ENCODE measurements around the gene PEG3. TPM values are rescaled to one million over a fixed set of nuclear protein-coding genes. Genes with fewer than 3 reads are reported as not detected.

Gene PEG3
- total and polyA plus RNA-seq, 8 donors: 0.72 to 38.2 (median 2.0) TPM

DNA sequence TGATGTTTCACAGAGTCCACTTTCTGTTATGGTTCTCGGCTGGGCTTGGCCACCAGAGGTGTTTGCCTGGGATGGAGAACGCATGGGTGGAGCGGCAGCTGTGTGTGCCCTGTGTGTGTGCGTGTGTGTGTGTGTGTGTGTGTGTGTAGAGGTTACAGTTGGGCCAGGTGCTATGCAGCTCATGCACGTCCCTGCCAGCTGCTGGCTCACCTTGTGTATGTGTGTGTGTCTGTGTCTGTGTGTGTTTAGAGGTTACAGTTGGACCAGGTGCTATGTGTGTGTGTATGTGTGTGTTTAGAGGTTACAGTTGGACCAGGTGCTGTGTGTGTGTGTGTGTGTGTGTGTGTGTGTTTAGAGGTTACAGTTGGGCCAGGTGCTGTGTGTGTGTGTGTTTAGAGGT, 33.0 kb upstream of the PEG3 start:
- DNase-seq: no peak
- Histone ChIP-seq H3K4me3 (no peak overlapping the region), H3K27ac (no peak overlapping the region), H3K27me3 (no peaks in the 10 kb centered on the region), H3K36me3 (no peaks in the 10 kb centered on the region), H3K9me3 (peaks cover 7 to 85% (median 47%) of the 10 kb centered on the region in 4 donors), H3K4me1 (no peaks in the 10 kb centered on the region)
- WGBS, 5 donors: 68 to 92% (median 80%) methylated on average over 5 of the region's 5 CpGs
- intact Hi-C loops (cut with DNase I; ENCODE audit: low total_unique reads): no loop called here
- TF ChIP-seq POLR2A (IDR thresholded peaks at IDR 0.05) (no peak), POLR2AphosphoS5 (IDR thresholded peaks at IDR 0.05) (no peak), EP300 (IDR thresholded peaks at IDR 0.05) (no peak)
- TF ChIP-seq, protein P1, sequence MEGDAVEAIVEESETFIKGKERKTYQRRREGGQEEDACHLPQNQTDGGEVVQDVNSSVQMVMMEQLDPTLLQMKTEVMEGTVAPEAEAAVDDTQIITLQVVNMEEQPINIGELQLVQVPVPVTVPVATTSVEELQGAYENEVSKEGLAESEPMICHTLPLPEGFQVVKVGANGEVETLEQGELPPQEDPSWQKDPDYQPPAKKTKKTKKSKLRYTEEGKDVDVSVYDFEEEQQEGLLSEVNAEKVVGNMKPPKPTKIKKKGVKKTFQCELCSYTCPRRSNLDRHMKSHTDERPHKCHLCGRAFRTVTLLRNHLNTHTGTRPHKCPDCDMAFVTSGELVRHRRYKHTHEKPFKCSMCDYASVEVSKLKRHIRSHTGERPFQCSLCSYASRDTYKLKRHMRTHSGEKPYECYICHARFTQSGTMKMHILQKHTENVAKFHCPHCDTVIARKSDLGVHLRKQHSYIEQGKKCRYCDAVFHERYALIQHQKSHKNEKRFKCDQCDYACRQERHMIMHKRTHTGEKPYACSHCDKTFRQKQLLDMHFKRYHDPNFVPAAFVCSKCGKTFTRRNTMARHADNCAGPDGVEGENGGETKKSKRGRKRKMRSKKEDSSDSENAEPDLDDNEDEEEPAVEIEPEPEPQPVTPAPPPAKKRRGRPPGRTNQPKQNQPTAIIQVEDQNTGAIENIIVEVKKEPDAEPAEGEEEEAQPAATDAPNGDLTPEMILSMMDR (IDR thresholded peaks at IDR 0.05): no peak

DNA sequence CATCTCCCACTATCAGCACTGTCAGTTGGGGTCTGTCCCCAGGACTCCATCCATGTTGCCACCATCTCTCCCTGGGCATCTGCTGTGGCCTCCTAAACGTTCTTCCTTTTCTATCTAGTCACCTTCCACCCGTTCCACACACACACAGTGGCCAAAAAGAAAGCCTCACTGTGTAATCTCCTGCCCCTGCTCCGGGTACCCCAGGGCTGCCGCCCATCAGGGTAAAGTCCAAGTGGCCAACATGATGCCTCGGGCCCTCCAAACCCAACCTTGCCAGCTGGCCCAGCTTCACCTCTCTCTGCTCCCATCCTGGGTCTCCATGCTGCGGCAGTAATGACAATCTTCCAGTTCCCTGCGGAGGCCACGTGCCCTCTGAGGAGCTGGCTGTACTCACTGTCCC, 29.4 kb upstream of the PEG3 start:
- Histone ChIP-seq H3K27me3 (no peaks in the 10 kb centered on the region), H3K9me3 (peaks cover 7 to 78% (median 39%) of the 10 kb centered on the region in 4 donors), H3K27ac (no peak overlapping the region), H3K4me1 (no peaks in the 10 kb centered on the region), H3K4me3 (no peak overlapping the region), H3K36me3 (no peaks in the 10 kb centered on the region)
- 75 to 86% (median 81%) methylated on average over 8 of the region's 8 CpGs for WGBS, 5 donors
- TF ChIP-seq POLR2AphosphoS5 (IDR thresholded peaks at IDR 0.05) (no peak), EP300 (IDR thresholded peaks at IDR 0.05) (no peak), POLR2A (IDR thresholded peaks at IDR 0.05) (no peak)
- TF ChIP-seq, protein P1 (IDR thresholded peaks at IDR 0.05): no peak
- no peak for DNase-seq
- intact Hi-C loops (cut with DNase I; ENCODE audit: low total_unique reads): no loop called here

DNA sequence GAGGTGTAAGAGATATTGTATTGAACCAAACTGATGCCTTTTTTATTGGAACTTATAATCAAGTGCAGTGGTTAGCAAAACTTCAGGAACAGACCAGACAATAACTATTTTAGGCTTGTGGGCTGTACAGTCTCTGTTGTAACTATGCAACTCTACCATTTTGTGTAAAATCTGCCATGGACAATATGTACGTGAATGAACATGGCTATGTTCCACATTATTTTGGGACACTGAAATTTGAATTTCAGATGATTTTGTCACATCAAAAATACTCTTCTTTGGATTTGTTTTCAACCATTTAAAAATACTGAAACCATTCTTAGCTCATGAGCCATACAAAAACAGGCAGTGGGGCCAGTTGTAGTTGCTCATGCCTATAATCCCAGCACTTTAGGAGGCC, 27.9 kb upstream of the PEG3 start:
- Histone ChIP-seq H3K9me3 (peaks cover 0 to 81% (median 38%) of the 10 kb centered on the region in 4 donors), H3K27ac (no peak overlapping the region), H3K27me3 (no peaks in the 10 kb centered on the region), H3K4me3 (no peak overlapping the region), H3K36me3 (no peaks in the 10 kb centered on the region), H3K4me1 (no peaks in the 10 kb centered on the region)
- intact Hi-C loops (cut with DNase I; ENCODE audit: low total_unique reads): no loop called here
- 90 to 100% (median 91%) methylated on average over 1 of the region's 1 CpG for WGBS, 5 donors
- DNase-seq: no peak
- TF ChIP-seq POLR2A (IDR thresholded peaks at IDR 0.05) (no peak), POLR2AphosphoS5 (IDR thresholded peaks at IDR 0.05) (no peak), EP300 (IDR thresholded peaks at IDR 0.05) (no peak)
- TF ChIP-seq, protein P1 (IDR thresholded peaks at IDR 0.05): no peak

DNA sequence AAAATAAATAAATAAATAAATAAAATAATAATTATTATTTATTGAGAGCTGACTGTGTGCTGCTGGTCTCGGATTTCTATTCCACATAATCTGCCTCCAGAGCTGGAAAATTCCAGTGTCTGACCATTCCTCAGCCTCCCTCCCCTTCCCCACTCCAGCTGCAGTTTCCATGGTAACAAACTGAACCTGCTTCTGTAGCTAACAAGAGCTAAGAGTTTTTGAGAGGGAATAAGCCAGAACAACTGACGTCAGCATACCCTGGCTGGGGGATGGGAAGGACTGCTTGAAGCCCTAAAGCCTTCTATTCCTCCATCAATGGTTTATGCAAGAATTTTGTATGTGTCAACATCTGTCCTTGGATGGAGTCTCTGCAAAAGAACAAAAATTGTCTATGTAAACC, 26.0 kb upstream of the PEG3 start:
- peak in 1 of 2 donors; percentile 87 for DNase-seq
- no peaks in the 10 kb centered on the region for H3K4me1 ChIP-seq
- TF ChIP-seq EP300 (IDR thresholded peaks at IDR 0.05): no peak
- TF ChIP-seq, protein P1 (IDR thresholded peaks at IDR 0.05): no peak
- no peak for TF ChIP-seq POLR2AphosphoS5 (IDR thresholded peaks at IDR 0.05)
- no peak for TF ChIP-seq POLR2A (IDR thresholded peaks at IDR 0.05)

More for the DNA sequence above, 26.0 kb upstream of the PEG3 start:
- Histone ChIP-seq H3K27ac (no peak overlapping the region), H3K27me3 (no peaks in the 10 kb centered on the region), H3K4me3 (no peak overlapping the region), H3K36me3 (no peaks in the 10 kb centered on the region), H3K9me3 (peaks cover 0 to 76% (median 36%) of the 10 kb centered on the region in 4 donors)
- WGBS, 5 donors: 19 to 36% (median 20%) methylated on average over 2 of the region's 2 CpGs
- intact Hi-C loops (cut with DNase I; ENCODE audit: low total_unique reads): no loop called here

Measured in stomach (tissue), 9 donors.